BJ (cell line): ENCODE data around the gene TRAPPC6A. TPM values are rescaled to one million over a fixed set of nuclear protein-coding genes. Genes with fewer than 3 reads are reported as not detected.

Experiments
- CTCF ChIA-PET: fragments of 350-600 bp; formaldehyde crosslinking; extraction: SDS; loops from one replicate; lab custom pipeline; 2021; ENCODE audit warnings: antibody characterized with exemption, inconsistent platforms; lab: Yijun Ruan, JAX
- POLR2A ChIA-PET: fragments of 300-600 bp; sonication (Branson Sonifier 250); formaldehyde crosslinking; extraction: SDS; loops from one replicate; lab custom pipeline; 2021; ENCODE audit warnings: antibody characterized with exemption; lab: Charles Lee
- DNase-seq: peaks from one replicate; pipeline ENCODE4 v3.0.0-alpha.2; 2011; ENCODE audit warnings: low read depth
- H3K27me3 ChIP-seq: 2 replicates; pipeline ENCODE4 v1.6.0; 2011; ENCODE audit warnings: low read length; ENCODE audit not compliant: control insufficient read depth, insufficient read depth
- H3K36me3 ChIP-seq: 2 replicates; pipeline ENCODE4 v1.5.1; 2011; ENCODE audit warnings: low read length; ENCODE audit not compliant: control insufficient read depth, insufficient read depth
- H3K4me3 ChIP-seq: 2 replicates; pipeline ENCODE4 v1.5.1; 2011; ENCODE audit warnings: low read depth, mild to moderate bottlenecking, control low read depth, low read length
- CTCF ChIP-seq: IDR thresholded peaks from 2 replicates; pipeline ENCODE4 v1.5.1; 2011; ENCODE audit warnings: low read depth, mild to moderate bottlenecking, control low read depth, inconsistent platforms, low read length, moderate library complexity; ENCODE audit not compliant: insufficient read depth
- polyA plus RNA-seq: library from polyadenylated mRNA; depleted of rRNA; stranded (reverse); fragments of >200 nt; gene quantifications from 2 replicates; pipeline ENCODE4 v1.2.3, GENCODE V29; 2011

Gene TRAPPC6A
- polyA plus RNA-seq, 1 experiment: 15.0 TPM

- Histone ChIP-seq H3K27me3 (peaks cover 9% of the 10 kb centered on the region), H3K4me3 (no peak overlapping the region), H3K36me3 (no peaks in the 10 kb centered on the region)
- ChIA-PET POLR2A (no interaction called here), CTCF (interaction anchor here (1.0 kb wide), 1 partner anchor 37 kb away, joined by 4 read pairs; no protein-coding TSS in a partner anchor)
- no peak for DNase-seq
- TF ChIP-seq CTCF: no peak
Observed at GRCh38 chr19:45213031-45213430, 35.0 kb upstream of the TRAPPC6A start.

GRCh38 chr19:45211751-45212381 is 33.8 kb upstream of the TRAPPC6A start:
- Histone ChIP-seq H3K27me3 (no peaks in the 10 kb centered on the region; the same call in 1 of the 2 replicates), H3K36me3 (no peaks in the 10 kb centered on the region), H3K4me3 (no peak overlapping the region)
- ChIA-PET CTCF (interaction anchor here (1.4 kb wide), 1 partner anchor 12 kb away, joined by 5 read pairs; no protein-coding TSS in a partner anchor), POLR2A (no interaction called here)
- no peak for DNase-seq
- TF ChIP-seq CTCF: no peak

GRCh38 chr19:45206328-45206727 is 28.3 kb upstream of the TRAPPC6A start:
- TF ChIP-seq CTCF: no peak
- ChIA-PET CTCF (interaction anchor here (0.8 kb wide), 1 partner anchor 9 kb away, joined by 3 read pairs; no protein-coding TSS in a partner anchor), POLR2A (no interaction called here)
- no peak for DNase-seq
- H3K27me3 ChIP-seq: no peaks in the 10 kb centered on the region
- no peaks in the 10 kb centered on the region for H3K36me3 ChIP-seq
- H3K4me3 ChIP-seq: no peak overlapping the region

GRCh38 chr19:45205810-45206209 is 27.8 kb upstream of the TRAPPC6A start:
- POLR2A ChIA-PET: no interaction called here
- TF ChIP-seq CTCF: no peak
- DNase-seq: no peak
- Histone ChIP-seq H3K36me3 (no peaks in the 10 kb centered on the region), H3K4me3 (no peak overlapping the region), H3K27me3 (no peaks in the 10 kb centered on the region)
- CTCF ChIA-PET: no interaction called here

GRCh38 chr19:45202637-45203036 is 24.6 kb upstream of the TRAPPC6A start:
- POLR2A ChIA-PET: no interaction called here

More at GRCh38 chr19:45202637-45203036, 24.6 kb upstream of the TRAPPC6A start:
- DNase-seq: no peak
- Histone ChIP-seq H3K27me3 (no peaks in the 10 kb centered on the region), H3K4me3 (no peak overlapping the region), H3K36me3 (no peaks in the 10 kb centered on the region)
- no peak for TF ChIP-seq CTCF
- CTCF ChIA-PET: interaction anchor here (3.0 kb wide), 1 partner anchor 46 kb away, joined by 15 read pairs; no protein-coding TSS in a partner anchor
